ENCODE data around the gene FAT1. TPM values are rescaled to one million over a fixed set of nuclear protein-coding genes. Genes with fewer than 3 reads are reported as not detected.

FAT1 gene
- total RNA-seq, 2 donors from 2014 or later: 70.3 to 89.5 TPM

GRCh38 chr4:186728631-186729271 is 5.1 kb upstream of the FAT1 start:
- DNase-seq (ENCODE audit: low spot score): no peak
- no peaks in the 10 kb centered on the region for H3K27me3 ChIP-seq
- no peak overlapping the region for H3K4me3 ChIP-seq
- H3K9me3 ChIP-seq: no peaks in the 10 kb centered on the region
- no peak overlapping the region for H3K27ac ChIP-seq
- TF ChIP-seq, protein P1, sequence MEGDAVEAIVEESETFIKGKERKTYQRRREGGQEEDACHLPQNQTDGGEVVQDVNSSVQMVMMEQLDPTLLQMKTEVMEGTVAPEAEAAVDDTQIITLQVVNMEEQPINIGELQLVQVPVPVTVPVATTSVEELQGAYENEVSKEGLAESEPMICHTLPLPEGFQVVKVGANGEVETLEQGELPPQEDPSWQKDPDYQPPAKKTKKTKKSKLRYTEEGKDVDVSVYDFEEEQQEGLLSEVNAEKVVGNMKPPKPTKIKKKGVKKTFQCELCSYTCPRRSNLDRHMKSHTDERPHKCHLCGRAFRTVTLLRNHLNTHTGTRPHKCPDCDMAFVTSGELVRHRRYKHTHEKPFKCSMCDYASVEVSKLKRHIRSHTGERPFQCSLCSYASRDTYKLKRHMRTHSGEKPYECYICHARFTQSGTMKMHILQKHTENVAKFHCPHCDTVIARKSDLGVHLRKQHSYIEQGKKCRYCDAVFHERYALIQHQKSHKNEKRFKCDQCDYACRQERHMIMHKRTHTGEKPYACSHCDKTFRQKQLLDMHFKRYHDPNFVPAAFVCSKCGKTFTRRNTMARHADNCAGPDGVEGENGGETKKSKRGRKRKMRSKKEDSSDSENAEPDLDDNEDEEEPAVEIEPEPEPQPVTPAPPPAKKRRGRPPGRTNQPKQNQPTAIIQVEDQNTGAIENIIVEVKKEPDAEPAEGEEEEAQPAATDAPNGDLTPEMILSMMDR (IDR thresholded peaks at IDR 0.05): no peak
- H3K36me3 ChIP-seq: no peaks in the 10 kb centered on the region
- peaks cover 0 to 10% of the 10 kb centered on the region in 2 donors for H3K4me1 ChIP-seq

- Histone ChIP-seq H3K27me3 (no peaks in the 10 kb centered on the region), H3K4me3 (no peak overlapping the region)
Measured at GRCh38 chr4:186727977-186728519, 4.4 kb upstream of the FAT1 start.

GRCh38 chr4:186727169-186727976 is 3.7 kb upstream of the FAT1 start:
- DNase-seq (ENCODE audit: low spot score): no peak
- Histone ChIP-seq H3K27me3 (no peaks in the 10 kb centered on the region), H3K9me3 (no peaks in the 10 kb centered on the region), H3K36me3 (no peaks in the 10 kb centered on the region), H3K4me1 (peaks cover 0 to 12% of the 10 kb centered on the region in 2 donors), H3K27ac (peak overlapping the region; percentile 92 to 97), H3K4me3 (peak overlapping the region; percentile 76 to 77)
- TF ChIP-seq, protein P1 (IDR thresholded peaks at IDR 0.05): no peak

More at GRCh38 chr4:186727977-186728519, 4.4 kb upstream of the FAT1 start:
- Histone ChIP-seq H3K27ac (no peak overlapping the region), H3K36me3 (no peaks in the 10 kb centered on the region), H3K4me1 (peaks cover 0 to 10% of the 10 kb centered on the region in 2 donors), H3K9me3 (no peaks in the 10 kb centered on the region)
- TF ChIP-seq, protein P1 (IDR thresholded peaks at IDR 0.05): no peak
- DNase-seq (ENCODE audit: low spot score): no peak

DNA sequence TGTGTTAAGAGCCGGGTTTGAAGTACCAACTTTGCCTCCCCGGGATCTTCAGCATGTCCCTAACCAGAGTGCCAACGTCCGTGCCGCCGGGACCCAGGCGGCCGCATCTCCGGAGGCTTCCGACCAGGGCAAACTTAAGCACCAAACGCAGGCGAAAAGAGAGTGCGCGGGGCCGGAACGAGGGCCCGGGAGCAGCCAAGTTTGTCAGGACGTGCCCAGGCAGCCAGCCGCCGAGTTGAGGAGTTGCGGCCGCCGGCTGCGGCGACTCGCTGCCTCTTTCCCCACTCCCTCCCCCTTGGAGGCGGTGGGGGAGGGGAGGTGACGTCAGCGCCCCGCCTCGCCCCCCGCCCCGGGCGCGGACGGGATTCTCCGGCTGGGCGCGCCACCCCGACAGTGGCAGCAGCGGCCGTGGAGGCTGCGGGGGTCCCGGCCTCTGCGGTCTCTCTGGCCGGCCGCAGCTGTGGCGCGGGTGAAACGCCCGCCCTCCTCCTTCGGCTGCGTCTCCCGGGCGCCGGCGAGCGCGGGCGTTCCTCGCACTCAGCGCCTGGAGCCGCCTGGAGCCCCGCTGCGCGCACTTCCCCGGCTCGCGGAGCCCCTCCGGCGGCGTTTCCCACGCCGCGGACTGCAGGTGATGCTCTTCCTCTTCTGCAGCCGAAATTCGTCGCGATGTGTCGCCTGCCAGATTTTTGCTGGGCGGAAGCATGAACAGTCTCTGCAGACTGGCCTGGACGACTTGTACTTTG is 2.9 kb upstream of the FAT1 start:
- Histone ChIP-seq H3K27me3 (no peaks in the 10 kb centered on the region), H3K9me3 (no peaks in the 10 kb centered on the region), H3K4me1 (peaks cover 0 to 20% of the 10 kb centered on the region in 2 donors), H3K36me3 (no peaks in the 10 kb centered on the region), H3K4me3 (peak overlapping the region; percentile 76 to 77), H3K27ac (peak overlapping the region; percentile 92 to 97)
- TF ChIP-seq, protein P1 (IDR thresholded peaks at IDR 0.05): peak in 1 of 2 donors; percentile 44
- no peak for DNase-seq (ENCODE audit: low spot score)
